GM21515 (cell line): ENCODE results near the gene GCH1.
A peak's percentile ranks its signal among the peaks of the same experiment; 100 is the strongest.

ENCODE experiments used
- ATAC-seq: cut with Tn5 transposase; IDR thresholded peaks from one replicate; pipeline ENCODE4 v1.9.1; 2021; ENCODE audit not compliant: unreplicated experiment

The GCH1 gene

DNA sequence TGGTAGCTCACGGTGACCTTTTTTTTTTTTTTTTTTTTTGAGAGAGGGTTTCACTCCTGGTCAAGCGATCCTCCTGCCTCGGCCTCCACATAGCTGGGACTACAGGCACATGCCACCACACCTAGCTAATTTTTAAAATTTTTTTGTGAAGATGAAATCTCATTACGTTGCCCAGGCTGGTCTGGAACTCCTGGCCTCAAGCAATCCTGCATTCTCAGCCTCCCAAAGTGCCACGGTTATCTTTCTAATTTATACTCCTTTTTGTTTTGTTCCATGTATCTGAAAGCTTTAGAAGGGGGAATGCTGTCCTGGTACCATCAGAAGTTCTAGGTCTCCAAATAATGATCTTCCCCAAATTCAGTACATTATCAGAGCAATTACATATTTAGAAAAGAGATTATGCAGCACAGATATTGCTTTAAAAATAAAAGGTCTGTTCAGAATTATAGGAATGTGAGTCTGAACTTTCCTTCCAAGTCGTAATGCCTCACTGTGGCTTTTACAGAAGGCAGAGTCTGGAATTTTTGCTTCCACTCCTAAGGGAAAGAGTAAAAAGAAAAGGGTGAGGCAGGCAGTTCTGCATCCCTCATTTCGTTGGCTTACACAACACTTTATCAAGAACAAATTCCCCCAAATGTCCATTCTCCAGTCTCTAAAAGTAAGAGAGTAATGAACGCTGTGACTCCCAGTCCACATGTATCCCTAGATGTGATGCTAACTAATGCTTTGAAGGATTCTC, 73.0 kb downstream of the GCH1 start:
- ATAC-seq, result no peak

GRCh38 chr14:54828037-54828436, 74.6 kb downstream of the GCH1 start:
- no peak for ATAC-seq

GRCh38 chr14:54823757-54824549, 78.7 kb downstream of the GCH1 start:
- ATAC-seq, result no peak

GRCh38 chr14:54822685-54823084, 79.9 kb downstream of the GCH1 start:
- ATAC-seq, result no peak

DNA sequence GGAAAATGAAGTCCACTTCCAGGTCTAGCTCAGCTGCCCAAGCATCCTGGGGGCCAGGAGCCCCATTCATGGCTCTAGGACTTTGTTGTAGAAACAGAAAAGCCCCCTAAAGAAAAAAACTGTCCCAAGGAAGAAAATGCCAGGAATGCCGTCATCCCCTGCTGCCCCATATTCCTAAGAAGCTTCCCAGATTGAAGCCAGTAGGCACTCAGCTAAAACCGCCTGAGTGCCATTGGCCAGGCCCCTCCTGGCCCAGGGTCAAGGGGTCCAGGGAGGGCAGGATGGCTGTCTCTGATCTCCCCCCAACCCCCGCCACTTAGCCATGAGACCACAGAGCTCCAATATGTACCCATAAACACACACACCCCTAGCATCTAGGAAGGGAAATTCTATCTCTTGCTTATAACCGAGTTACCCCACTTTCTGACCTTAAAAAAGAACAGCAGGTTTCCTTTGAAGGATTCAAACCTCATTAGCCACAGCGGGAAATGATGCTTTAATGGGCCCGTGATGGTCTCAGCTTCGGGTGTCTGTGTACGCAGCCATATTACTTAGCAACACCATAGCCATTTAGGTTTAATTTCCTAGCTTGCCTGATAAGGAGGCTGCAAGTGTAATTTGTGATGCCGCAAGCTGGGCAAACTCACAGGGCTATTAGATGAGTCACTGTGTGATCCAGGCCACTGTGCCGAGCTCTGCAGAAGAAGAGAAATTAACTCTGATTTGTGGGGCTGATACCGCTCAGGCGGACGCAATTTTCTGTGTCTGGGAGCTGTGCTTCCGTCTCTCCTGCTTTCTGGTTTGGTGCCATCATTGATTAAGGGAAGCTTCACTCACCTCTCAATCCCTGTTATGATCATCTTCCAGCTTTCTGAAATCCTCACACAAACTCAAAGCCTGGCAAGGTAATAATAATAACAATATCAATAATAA, 84.2 kb downstream of the GCH1 start:
- no peak for ATAC-seq

DNA sequence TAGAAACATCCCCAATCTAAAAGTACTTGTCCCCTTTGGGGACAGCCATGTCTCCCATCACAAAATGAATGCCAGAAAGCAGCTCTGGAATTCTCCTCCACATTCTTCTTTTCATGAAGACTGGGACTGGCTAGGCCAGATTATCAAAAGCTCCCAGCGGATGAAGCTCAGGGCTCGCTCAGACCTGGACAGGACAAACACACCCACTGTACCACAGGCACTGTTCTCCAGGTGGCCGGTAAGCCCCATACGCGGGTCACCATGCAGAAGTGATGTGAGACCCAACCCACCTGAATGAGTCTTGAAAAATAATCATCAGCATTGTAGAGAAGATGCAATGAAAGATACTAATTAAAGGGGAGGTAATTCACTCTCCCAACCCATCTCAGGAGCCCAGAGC, 85.1 kb downstream of the GCH1 start:
- ATAC-seq, result no peak

- no peak for ATAC-seq
These were observed 86.2 kb downstream of the GCH1 start for GRCh38 chr14:54816450-54816849.

DNA sequence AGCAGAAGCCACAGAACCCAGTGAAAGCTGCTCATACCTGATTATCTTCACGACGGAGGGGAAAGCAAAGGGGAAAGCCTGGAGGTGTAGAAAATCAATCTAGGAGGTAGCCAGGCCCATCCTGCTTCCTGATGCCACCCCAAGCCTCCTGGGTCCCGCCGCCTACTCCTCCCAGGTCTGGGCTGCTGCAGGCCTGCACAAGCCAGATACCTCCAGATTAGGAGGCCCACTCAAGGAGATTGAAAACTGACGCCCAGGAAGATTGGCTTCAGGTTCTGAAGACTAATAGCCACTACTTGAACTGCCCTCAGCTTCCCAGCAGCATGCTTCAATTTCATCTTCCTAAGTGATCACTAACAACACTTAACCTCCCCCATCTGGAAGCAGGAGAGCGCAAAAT, 87.1 kb downstream of the GCH1 start:
- ATAC-seq, result no peak

- no peak for ATAC-seq
These were observed 87.6 kb downstream of the GCH1 start for GRCh38 chr14:54815016-54815415.

- ATAC-seq, result no peak
These were observed 88.5 kb downstream of the GCH1 start for GRCh38 chr14:54814076-54814475.

DNA sequence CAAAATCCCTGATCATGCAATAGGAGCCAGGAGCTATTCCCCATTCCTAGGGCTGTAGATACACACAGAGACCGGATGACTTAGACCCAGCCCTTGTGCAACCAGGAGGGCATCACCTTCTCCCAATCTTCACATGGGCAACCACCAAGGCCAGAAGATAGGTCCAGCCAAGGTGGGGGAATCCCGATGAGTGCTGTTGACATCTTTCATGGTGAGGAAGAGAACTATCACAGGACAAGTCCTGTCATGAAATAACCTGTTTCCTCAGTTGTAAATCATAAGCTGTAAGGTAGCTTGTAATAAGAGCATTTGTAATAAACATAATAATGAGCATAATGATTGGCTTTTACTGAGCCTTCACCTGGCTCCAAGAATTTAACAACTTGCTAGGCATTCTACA, 89.5 kb downstream of the GCH1 start:
- no peak for ATAC-seq

GRCh38 chr14:54812617-54813016, 90.0 kb downstream of the GCH1 start:
- no peak for ATAC-seq

DNA sequence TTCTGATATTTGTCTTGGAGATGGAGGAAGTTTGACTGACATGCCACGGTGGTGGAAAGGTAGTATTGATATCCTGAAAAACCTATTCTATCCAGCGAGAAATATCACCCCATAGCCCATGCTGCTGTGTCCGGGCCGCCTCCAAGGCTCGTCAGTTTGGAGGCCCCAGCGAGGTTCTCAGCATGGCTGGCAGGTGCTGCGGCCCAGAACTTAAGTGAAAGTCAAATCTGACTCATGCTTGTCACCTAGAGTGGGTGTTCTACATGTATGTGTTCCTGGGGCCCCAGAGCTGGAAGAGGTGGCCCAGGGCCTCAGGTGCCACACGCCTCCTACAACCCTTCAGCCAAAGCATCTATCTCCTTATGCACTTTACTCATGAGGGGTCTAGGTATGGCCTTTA, 92.9 kb downstream of the GCH1 start:
- ATAC-seq, result peak; percentile 51

DNA sequence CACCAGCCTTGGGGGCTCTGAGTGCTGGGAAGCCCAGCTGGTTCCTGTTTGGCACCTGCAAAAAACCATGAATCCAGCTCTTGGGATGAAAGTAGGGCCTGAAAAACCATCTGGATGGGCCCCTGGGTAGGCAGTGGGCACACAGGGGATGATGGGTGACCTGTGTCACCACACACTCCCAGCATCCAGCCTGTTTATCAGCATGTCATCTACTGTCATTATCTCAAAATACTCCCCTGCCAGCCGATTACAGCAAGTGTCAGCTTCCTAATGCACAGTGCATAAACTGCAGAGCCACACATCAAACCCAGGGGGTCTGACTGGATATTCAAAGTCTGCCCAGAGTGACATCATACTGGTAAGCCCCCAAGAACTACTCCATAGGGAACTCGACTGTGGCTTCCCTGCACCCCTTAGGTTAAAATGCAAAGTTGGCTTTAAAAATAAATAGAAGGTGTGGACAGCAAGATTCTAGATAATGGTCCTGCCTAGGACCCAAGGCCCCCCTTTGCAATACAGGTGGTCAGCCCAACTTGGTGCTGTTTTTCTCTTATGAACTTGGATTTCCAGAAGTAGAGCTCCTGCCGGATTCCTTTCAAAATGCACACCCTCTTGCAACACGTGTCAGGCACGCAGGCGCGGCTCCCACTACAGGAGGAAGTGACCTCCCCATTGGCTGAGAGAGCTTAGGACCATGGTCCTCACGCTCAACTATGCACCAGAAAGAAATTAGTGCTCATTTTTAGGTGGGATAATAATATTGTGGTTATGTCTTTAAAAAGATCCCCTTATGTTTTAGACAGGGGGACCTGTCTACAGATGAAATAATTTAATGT, 94.1 kb downstream of the GCH1 start:
- ATAC-seq, result no peak

GRCh38 chr14:54807881-54808280, 94.7 kb downstream of the GCH1 start:
- ATAC-seq, result no peak

DNA sequence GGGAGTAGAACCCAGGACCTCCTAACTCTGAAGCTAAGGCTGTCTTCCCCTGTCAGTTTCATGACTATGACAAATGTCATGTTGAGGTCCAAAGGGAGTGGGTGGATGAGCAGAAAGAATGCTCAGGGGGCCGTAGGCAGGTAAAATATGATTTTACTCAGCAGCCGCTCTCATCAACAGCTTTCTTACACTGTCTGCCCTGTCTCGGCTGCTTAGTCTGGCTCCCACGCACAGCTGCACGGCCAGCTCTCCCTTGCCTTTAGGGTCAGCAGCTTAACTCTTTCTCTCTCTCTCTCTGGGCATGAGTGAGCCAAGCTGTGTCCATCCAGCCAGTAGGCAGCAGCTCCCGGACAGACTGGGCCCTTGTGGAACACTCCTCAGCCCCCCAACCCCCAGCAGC, 95.2 kb downstream of the GCH1 start:
- no peak for ATAC-seq

- no peak for ATAC-seq
These were observed 96.0 kb downstream of the GCH1 start for GRCh38 chr14:54806616-54807015.

GRCh38 chr14:54805445-54806322, 96.9 kb downstream of the GCH1 start:
- peak; percentile 60 for ATAC-seq

- ATAC-seq, result no peak
These were observed 97.6 kb downstream of the GCH1 start for GRCh38 chr14:54805070-54805444.
